Mucosa of gallbladder (tissue), 1 donor: ENCODE data around the gene ZNF692. TPM values are rescaled to one million over a fixed set of nuclear protein-coding genes. Genes with fewer than 3 reads are reported as not detected.

Experiments
- DNase-seq: peaks from one replicate; pipeline ENCODE4 v3.0.0-alpha.2; 2020; ENCODE audit warnings: low spot score
- total RNA-seq: library from RNA; stranded (reverse); gene quantifications from one replicate; pipeline ENCODE4 v1.2.1, GENCODE V29; 2021
- donor health status: DM: no; HTN: no; CAD: no.

ZNF692 gene
- total RNA-seq, 1 donor from 2014 or later, result 62.7 TPM

DNA sequence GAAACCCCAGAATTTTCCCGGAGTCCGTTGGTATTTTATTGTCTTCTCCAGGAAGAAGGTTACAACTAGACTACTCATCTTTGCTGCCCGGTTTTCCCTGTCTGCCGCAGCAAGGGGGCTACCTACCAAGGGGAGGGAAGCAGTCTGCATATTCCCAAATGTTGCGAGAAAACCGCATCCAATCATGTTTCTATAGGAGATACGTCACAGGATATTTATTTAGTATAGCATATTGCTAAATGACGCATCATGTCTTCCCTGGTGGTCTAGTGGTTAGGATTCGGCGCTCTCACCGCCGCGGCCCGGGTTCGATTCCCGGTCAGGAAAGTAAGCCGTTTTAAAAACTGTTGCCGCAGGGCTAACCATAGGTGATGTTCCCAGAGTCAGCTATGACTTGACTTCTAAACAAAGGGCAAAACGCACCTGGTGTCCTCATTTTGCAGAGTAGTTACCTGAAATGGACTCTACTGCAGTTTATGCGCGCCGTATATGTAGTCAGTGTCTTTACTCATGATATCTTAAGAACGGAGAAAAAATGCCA, 15.2 kb upstream of the ZNF692 start:
- DNase-seq, result peak; percentile 81

DNA sequence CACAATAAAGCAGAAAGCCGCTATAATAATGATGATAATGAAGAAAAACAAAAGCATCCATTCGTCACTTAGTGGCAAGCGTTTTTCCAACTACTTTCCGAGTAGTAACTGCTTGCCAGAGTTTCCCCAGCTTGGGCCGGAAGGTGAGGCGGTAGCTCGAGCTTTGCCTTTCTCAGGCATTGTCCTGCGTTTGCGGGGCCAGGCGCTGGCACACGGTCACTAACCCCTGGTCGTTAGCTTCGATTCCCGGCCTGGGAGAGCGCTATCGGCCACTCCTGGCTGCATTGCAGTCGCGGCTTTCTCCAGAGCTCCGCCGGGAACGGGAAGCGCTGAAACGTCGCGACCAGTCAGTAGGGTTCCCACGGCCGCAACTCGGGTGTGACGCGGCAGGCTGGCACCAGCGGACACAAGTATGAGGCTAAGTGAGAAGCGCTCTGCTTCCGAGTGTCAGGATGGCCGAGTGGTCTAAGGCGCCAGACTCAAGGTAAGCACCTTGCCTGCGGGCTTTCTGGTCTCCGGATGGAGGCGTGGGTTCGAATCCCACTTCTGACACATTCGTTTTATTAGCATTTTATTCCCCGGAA, 14.6 kb upstream of the ZNF692 start:
- peak; percentile 96 for DNase-seq

DNA sequence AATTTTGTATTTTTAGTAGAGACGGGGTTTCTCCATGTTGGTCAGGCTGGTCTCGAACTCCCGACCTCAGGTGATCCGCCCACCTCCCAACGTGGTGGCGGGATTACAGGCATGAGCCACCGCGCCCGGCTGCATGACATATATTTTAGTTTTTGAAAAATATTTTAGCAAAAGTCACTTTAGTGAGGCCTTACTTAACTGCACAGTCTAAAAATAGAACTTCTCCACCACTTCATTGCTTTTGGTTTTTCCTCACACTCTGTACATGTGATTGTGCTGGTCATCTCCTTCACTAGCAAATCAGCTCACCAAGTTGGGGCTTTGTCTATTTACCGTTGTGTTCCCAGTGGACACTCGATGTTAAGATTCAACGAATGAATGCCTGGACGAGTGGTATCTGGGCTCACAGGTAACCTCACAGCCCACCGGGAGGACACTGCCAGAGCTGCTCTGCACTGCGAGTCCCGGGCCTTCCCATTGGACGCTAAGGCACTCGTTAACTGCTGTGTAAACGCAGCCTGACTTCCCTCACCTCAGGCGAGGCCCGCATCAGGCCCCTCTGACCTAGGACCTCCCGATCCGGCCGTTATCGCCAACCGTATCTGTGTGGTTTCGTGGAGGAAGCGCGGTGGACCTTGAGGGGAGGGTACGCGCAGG, 14.0 kb upstream of the ZNF692 start:
- peak; percentile 45 for DNase-seq

DNA sequence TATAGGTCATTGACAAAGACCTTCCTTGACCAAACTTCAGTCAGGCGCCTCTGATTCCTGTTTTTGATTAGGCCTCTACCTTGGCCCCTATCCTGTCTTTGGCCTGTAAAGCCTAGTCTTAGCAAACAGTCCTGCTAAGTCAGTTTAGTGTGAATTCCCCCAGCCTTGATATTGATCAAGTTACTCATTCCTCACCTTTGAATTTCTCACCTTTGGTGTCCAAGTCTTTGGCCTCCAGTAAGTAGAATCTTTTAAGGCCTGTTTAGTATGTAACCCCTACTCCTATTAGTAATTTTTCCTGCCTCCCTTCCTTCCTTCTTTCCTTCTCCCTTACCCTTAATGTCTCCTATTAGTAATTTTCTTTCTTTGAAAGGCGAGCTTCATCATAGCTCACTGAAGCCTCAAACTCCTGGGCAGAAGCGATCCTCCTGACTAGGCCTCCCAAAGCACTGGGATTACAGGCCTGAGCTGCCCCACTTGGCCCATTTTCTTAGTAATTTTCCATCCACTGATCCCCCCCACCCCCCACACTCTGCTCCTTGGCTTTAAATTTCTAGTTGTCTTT, 13.0 kb upstream of the ZNF692 start:
- DNase-seq, result no peak

DNA sequence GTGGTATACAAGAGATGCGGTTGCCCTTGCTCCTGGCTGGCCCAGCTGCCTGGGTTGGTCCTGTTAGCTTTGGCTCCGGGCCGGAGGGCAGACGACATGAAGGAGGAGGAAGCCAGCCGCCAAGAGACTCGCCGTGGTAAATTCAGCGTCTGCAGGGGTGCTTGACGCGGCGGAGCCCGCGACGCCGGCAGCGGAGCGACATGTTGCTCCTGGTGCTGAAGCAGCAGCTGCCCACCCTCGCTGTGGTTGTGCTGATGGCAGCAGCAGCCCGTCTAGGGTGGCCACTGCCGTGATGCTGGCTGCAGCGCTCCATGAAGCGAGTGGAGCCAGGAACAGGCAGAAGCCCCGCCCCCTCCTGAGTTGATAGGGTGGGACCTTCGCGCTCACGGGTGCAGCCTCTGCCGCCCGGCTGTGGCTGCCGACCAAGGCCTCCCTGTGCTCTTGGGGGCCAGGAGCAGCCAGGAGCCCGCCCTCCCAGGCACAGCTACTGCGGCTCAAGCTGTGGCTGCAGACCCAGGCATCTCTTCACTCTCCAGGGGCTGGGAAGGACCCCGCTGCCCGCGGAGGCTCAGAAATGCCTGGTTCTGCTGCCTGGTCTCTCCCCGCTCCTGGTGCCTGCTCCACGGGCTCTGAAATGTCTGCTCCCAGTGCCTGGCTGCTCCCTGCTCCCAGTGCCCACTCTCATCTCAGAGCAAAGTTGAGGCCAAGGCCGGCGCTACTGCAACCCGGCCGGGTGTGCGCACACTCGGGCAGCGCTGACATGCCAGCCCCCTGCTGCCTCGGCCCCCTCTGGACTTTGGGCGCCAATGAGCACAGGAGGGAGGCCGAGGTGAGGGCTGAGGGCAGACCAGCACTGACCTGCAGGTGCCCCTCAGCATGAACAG, 4.4 kb upstream of the ZNF692 start:
- DNase-seq, result peak; percentile 87

DNA sequence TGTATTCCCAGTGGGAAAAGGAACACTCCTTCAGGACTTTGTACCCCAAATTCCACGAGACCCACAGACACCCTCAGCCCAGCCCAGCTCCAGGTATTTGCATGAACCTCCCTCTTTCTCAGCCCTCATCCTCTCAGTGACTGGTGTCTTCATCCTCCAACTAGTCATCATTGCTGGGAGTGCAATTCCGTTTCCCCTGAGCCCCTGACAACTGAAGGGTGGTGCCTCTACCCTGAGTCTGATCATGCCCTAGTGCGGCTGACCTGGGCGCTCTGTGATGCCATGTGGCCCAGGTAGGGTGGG, 3.8 kb upstream of the ZNF692 start:
- no peak for DNase-seq

DNA sequence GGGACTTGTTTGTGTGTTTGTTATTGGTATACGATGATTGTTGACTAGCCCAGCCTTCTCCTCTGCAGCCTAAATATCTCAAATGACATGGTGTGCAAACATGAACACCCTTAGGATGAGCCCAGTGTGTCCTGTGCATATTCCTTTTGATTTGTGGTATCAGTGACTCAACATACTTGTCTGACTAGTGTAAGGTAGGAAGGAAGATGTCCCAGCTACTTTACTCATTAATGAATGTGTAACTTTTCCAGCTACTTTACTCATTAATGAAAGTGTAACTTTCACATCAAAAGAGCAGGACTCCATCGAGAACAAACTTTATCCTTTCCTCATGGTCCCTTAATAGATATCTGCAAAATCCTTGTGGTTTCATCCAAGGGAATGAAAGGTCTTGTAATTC, 2.7 kb upstream of the ZNF692 start:
- no peak for DNase-seq

DNA sequence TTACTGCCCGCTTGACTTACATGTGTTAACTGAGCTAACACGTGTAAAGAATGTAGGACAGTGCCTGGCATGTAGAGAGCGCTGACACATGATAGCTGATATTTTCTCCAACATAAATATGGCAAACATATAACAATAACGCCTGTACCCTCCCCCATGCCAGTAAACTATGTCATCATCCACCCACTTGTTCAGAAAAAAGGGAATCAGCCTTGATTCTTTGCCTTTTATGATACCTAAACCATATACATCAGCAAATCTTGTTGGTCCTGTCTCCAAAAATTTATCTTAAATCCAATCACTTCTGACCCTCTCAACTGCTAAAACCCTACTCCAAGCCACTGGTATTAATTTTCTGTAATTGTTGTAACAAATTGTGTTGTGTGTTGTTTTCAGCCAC, 1.1 kb upstream of the ZNF692 start:
- no peak for DNase-seq

DNA sequence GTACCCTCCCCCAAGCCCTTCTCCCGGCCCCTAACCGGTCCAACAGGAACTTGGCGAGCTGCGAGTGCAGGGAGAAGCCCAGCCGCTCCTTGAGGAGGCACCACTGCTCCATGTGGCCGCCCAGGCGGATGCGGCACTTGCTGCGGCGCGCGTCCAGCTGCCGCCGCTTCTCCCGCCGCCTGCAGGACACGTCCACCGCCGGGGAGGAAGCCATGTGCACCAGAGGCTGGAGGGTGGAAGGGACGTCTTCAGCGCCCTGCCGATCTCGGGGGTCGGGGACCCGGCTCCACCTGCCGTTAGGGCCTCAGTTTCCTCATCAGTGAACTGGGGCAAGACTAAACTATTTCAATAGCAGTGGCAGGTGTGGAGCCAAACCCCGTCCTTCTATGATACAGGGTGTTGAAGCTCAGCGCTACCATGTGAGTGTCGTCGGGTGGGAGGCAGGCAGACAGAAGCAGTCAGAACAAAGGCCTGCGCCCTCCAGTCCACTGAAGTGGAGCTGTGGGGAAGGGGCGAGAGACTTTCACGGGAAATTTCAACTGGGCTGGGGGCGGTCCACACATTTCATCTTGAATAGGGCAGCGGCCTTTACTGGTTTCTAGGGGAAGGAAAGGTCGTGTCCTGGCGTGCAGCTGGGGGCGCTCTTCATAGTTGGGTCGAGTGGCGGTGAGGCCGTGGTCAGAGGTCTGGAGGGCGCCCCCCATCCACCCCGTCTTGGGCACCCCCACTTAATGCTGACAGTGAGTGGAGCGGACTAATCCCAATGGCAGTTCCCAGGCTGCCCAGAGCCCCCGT, 592 bp downstream of the ZNF692 start:
- DNase-seq, result peak; percentile 60

DNA sequence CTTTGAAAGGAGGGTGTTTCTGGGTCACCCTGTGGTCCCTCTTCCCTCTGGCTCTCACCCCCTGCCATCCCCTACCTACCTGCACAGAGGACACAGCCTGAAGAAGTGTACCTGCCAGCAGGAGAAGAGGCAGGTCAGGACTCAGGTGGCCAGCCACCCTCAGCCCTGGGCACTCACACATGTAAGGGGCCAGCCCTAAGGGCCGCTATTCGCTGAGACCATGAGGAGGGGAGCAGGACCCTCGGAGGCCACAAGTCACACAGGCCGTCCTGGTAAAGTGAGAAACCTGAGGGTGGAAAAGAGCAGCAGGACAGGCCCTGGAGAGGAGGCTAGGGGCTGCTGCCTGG, 1.2 kb downstream of the ZNF692 start:
- no peak for DNase-seq

DNA sequence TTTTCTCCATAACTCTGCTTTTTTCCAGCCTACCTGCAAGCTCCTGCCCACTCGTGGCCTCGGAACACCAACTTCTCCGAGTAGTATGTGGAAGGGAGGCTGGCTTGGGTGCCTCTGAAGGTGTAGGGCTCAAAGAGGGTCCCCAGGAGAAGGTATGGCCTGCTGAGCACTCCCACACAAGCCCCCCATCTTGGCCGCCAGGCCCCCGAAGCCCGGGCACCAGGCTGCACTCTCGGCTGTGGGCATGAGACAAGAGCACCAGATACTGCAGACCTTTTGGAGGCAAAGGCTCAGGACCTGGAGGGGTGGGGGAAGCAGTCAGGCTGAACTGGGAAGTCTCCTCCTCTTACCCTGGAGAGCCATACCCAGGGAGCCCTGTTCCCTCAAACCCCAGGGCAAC, 1.7 kb downstream of the ZNF692 start:
- no peak for DNase-seq

DNA sequence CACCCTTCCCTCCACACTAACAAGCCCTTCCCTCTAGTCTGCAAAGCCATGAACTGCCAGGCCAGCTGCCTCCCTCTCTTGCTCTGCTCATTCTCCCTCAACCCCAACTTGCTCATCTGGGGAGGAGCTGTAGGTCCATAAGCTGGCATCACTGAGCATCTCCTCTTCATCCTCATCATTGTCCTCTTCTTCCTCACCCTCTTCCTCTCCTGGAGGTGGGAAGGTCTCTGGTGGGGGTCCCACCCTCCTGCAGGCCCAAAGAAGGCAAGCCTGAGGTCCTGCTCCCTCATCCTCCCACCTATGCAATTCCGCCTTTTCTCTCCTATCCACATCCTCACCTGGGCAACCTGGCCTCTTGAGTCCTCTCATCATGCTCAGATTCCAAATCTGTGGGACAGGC, 2.7 kb downstream of the ZNF692 start:
- DNase-seq, result no peak

DNA sequence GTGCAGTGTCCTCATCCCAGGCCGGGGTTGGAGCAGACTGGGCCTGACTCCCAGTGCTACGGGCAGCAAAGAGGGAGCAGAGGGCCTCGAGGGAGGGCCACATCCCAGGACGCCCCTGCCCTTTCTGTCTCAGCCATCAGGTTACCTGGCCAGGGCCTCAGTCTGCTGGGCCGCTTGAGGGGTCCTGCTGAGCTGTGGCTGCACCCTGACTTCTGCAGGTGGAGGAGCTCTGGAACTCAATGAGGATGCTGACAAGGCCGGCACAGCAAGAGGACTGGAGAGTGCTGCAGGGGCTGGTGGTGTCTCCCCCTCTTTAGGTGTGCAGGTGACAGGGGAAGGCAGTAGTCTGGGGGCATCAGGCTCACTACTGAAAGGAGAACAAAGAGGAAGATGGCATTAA, 3.3 kb downstream of the ZNF692 start:
- no peak for DNase-seq

DNA sequence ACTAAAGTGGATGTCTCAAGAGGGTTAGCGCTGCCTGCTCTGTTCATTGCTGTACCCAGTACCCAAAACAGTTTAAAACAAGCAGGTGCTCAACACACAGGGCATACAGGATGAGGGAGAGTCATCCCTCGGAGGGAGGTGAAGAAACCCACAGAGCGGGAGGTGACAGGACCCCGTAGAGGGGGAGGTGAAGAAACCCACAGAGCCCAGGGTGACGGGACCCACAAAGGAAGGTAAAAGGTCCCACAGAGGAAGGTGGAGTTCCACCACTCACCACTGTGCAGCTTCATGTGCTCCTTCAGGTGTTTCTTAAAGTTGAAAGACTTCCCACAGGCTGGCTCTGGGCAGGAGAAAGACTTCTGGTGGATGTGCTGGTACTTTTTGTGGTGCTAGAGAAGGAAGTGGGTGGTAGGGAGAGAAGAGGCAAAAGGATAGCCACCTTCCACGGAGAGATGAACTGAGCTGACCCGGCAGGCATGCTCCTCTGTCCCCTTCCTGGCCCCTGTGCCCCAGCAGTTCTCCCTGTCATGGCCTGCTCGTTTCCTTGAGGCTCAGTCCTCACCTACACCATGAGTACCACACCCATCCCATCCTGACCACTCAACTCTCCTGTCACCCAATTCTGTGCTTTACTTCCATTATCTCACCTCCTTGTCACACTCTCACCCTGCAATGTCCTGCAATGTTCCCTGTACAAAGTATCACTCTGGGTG, 5.1 kb downstream of the ZNF692 start:
- no peak for DNase-seq

DNA sequence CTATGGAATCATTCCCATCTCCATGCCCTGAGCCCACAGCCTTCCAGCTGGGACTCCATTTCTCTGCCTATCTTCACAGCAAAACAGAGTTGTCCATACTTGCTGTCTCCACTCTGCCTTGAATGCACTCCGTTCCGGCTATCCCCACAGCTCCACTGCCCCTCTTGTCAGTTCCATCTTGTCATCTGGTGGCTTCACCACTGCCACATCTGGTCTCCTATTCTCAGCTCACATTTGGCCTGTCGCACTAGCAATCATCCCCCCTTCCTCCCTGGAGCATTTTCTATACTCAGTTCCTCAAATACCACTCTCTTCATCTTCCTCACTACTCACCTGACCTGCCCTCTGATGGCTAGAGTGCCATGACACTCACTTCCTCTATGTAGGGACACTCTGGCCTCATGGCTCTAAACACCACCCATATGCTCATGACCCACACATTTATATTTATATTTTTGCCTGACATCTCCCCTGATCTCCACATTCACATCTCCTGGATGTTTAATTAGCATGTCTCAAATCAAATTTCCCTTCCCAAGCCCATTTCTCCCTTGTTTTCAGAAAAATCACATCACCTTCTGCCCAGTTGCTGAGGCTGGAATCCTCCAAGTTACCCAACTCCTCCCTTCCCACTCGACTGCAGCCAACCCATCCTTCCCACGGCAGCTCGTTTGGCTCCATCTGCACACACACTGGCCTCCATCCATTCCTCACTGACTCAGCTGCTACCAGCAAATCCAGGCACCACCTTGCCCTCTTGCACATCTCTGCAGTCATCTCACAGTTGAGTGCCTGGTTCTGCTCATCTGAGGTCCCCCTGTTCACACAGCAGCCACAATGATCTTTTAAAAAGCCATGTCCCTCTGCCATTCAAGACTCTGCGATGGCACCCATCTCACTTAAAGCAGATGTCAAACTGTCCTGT, 6.1 kb downstream of the ZNF692 start:
- no peak for DNase-seq

DNA sequence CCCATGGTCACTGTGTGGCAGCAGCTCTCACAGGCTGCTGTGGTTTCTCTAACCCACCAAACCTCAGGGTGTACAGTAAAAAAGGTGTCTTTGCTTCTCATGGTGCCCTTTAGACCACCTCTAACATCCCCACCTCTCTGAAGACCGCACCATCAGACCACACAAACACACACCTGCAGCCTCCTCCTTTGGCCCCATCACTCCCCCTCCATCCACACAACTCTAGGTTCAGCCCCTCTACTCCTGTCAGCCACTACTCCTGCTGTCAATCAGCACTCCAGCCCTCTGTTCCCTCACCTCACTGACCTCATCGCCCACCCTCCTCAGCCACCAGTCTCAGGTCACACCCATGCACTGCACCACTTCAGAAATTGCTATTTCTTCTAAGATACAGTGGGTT, 7.5 kb downstream of the ZNF692 start:
- no peak for DNase-seq

DNA sequence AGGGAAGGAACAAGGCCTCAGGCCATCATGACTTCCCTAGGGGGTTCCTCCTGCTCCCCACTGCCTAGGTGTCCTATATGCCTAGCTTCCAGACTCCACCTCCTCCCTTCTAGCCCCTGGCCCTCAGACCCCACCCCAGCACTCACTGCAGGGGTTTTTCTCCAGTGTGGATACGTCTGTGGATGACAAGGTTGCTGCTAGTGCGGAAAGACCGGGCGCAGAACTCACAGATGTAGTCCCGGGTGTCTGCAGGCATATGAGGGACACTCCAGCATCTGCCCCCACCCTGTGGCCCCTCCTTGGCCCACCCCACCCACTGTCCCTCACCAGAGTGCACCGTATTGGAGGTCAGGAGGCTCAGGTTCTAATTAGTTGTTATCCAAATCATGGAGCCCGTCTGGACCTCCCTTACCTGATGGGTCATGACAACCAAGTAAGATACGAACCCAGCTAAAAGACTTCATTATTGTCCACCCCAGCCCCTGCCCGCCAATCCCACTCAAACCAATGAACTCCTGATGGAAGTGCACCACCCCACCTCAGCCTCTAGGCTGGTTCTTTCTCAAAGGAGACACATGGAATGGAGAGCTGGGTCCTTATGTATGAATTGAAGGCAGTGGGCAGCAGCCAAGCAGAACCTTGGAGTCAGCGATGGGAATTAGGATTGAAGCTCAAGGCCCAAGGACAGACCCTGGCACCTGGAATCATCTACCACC, 8.2 kb downstream of the ZNF692 start:
- DNase-seq, result no peak

DNA sequence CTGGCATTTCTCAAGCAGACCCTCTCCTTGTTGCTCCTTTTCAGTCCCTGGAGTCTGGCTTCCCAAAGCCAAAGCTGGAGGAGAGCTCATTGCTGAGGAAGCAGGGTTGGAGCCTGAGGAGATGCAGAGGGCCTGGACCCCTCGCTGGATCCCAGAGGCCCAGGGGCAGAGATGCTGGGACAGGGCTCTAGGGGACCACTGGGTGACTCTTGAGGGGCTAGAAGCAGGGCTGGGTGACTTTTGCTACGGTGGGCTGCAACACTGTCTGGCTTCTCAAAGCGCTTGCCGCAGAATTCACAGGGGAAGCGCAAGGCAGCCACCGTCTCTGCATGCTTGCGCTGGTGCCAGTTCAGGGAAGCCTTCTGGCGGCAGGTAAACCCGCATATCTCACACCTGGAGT, 8.8 kb downstream of the ZNF692 start:
- no peak for DNase-seq

DNA sequence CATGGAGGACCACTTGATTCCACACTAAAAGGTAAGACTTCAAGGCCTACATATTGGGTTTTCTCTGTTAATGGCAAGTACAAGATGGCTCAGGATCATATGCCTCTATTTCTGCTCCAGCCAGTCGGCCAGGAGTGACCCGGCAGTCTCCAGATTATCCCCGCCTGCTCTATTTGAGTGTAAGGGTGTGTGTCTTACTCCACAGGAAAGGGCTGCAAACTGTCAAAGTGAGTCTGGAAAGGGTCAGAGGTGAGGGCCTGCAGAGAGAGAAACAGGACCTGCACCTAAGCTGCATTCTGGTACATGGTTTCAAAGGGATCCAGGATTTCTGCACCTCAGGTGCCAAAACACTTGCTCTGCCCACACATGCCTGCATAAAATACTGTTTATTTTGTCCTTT, 9.2 kb downstream of the ZNF692 start:
- no peak for DNase-seq
